Measurements from ENCODE around the gene RNF11.

GRCh38 chr1:51189421-51190073 lies 46.5 kb upstream of the RNF11 start:
- TF ChIP-seq, protein P1, sequence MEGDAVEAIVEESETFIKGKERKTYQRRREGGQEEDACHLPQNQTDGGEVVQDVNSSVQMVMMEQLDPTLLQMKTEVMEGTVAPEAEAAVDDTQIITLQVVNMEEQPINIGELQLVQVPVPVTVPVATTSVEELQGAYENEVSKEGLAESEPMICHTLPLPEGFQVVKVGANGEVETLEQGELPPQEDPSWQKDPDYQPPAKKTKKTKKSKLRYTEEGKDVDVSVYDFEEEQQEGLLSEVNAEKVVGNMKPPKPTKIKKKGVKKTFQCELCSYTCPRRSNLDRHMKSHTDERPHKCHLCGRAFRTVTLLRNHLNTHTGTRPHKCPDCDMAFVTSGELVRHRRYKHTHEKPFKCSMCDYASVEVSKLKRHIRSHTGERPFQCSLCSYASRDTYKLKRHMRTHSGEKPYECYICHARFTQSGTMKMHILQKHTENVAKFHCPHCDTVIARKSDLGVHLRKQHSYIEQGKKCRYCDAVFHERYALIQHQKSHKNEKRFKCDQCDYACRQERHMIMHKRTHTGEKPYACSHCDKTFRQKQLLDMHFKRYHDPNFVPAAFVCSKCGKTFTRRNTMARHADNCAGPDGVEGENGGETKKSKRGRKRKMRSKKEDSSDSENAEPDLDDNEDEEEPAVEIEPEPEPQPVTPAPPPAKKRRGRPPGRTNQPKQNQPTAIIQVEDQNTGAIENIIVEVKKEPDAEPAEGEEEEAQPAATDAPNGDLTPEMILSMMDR (IDR thresholded peaks at IDR 0.05 in 4 of 5, conservative IDR thresholded peaks at IDR 0.05 in 1 of 5): peak; percentile 55 to 87 (median 81)
- TF ChIP-seq POLR2A (IDR thresholded peaks at IDR 0.05): no peak

Measured in gastrocnemius medialis (tissue), 4 donors.